Measurements from ENCODE around the gene CBX8. TPM values are rescaled to one million over a fixed set of nuclear protein-coding genes. Genes with fewer than 3 reads are reported as not detected.

Gene CBX8
- polyA plus RNA-seq, 1 experiment = 0.37 TPM

DNA sequence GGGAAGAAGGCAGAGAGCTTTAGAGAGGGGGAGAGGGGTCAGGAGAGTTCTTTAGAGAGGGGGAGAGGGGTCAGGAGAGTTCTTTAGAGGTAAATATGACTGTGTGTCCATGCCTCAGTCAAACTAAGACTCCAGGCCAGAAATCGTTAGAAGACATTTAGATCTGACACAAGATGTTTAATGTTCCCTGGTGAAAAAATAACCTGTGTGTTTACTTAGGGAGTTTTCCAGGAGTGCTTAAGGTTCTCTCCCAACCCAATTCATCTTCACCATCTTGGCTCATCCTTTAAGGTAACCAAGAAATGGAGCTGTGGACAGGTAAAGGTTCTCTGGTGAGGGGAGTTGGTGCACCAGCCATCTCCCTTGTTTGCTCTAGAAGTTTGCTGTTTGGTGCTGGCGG, 32.6 kb upstream of the CBX8 start:
- TF ChIP-seq, protein P1, sequence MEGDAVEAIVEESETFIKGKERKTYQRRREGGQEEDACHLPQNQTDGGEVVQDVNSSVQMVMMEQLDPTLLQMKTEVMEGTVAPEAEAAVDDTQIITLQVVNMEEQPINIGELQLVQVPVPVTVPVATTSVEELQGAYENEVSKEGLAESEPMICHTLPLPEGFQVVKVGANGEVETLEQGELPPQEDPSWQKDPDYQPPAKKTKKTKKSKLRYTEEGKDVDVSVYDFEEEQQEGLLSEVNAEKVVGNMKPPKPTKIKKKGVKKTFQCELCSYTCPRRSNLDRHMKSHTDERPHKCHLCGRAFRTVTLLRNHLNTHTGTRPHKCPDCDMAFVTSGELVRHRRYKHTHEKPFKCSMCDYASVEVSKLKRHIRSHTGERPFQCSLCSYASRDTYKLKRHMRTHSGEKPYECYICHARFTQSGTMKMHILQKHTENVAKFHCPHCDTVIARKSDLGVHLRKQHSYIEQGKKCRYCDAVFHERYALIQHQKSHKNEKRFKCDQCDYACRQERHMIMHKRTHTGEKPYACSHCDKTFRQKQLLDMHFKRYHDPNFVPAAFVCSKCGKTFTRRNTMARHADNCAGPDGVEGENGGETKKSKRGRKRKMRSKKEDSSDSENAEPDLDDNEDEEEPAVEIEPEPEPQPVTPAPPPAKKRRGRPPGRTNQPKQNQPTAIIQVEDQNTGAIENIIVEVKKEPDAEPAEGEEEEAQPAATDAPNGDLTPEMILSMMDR (IDR thresholded peaks at IDR 0.05; ENCODE audit: low read depth, low read length) = no peak
- ChIA-PET CTCF (interaction anchor here (1.5 to 2.0 kb wide), 2 partner anchors 11 to 15 kb away, joined by 3 to 6 read pairs; no protein-coding TSS in a partner anchor), POLR2A (no interaction called here)
- no peaks in the 10 kb centered on the region for H3K27me3 ChIP-seq (ENCODE audit: control insufficient read depth, insufficient read depth, low read length)
- no peak overlapping the region for H3K4me3 ChIP-seq (ENCODE audit: low read depth, low read length)
- H3K9me3 ChIP-seq (ENCODE audit: control insufficient read depth, insufficient read depth, low read length) = peaks cover 1% of the 10 kb centered on the region; the same call in 1 of the 2 replicates
- DNase-seq (ENCODE audit: low read depth, low spot score) = no peak
- no peak overlapping the region for H3K27ac ChIP-seq (ENCODE audit: low read depth, low read length)

DNA sequence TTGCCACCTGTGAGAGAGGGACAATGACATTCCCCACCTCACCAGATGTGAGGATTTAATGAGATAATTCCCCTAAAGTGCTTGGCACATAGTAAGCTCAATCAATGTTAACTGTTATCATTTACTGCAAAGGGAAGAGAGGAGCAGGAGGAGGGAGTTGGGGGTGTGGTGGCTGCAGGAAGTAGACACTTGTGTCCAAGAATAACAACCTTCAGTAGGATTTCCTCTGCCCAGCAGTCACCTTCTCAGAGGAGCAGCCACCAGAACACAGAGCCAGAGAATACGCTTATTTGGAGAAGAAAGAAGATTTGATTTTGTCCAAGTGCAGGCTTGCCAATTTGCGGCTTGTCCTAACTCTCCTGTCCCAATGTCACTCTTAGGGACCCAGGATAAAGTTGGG, 32.1 kb upstream of the CBX8 start:
- DNase-seq (ENCODE audit: low read depth, low spot score) = no peak
- Histone ChIP-seq H3K4me3 (ENCODE audit: low read depth, low read length) (no peak overlapping the region), H3K27me3 (ENCODE audit: control insufficient read depth, insufficient read depth, low read length) (no peaks in the 10 kb centered on the region), H3K9me3 (ENCODE audit: control insufficient read depth, insufficient read depth, low read length) (no peaks in the 10 kb centered on the region), H3K27ac (ENCODE audit: low read depth, low read length) (no peak overlapping the region)
- TF ChIP-seq, protein P1 (IDR thresholded peaks at IDR 0.05; ENCODE audit: low read depth, low read length) = no peak
- ChIA-PET CTCF (interaction anchor here (0.8 to 2.0 kb wide), 3 partner anchors 10 to 16 kb away, joined by 3 to 6 read pairs (median 5); partner anchors contain the start of gene CBX4), POLR2A (interaction anchor here (1.3 to 1.5 kb wide), 2 partner anchors 10 to 12 kb away, joined by 3 to 5 read pairs; partner anchors contain the start of gene CBX4)

DNA sequence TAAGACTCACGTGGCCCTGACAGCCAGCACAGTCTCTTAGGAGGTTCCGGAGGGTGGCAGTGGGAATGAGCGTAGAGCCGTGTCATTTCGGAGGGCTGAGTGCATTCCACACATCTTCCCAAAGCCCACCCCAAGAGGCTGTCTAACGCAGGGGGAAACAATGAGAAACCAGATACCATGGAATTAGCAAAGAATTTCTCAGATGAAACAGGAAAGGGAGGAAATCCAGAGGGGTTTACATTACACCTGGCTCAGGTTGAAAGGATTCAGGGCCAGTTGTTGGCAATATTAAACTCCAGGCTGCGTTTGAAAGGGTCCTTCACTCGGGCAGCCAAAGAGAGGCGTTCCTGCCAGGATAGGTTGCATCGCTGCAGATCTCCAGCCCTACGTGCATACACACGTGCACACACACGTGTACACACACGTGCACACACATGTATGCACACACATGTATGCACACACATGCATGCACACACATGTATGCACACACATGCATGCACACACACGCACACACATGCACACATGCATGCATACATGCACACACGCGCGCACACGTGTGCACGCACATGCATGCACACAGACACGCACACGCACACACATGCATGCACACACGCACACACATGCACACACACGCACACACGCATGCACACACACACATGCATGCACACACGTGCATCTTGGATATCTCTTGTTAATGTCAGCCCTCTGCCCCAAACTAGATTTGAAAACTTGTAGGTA, 30.1 kb upstream of the CBX8 start:
- ChIA-PET CTCF (interaction anchor here (0.6 to 1.1 kb wide), 2 partner anchors 37 to 1003 kb away, joined by 3 to 4 read pairs; no protein-coding TSS in a partner anchor), POLR2A (no interaction called here)
- H3K27me3 ChIP-seq (ENCODE audit: control insufficient read depth, insufficient read depth, low read length) = peaks cover under 1% of the 10 kb centered on the region
- TF ChIP-seq, protein P1 (IDR thresholded peaks at IDR 0.05; ENCODE audit: low read depth, low read length) = no peak
- H3K4me3 ChIP-seq (ENCODE audit: low read depth, low read length) = no peak overlapping the region
- no peak overlapping the region for H3K27ac ChIP-seq (ENCODE audit: low read depth, low read length)
- DNase-seq (ENCODE audit: low read depth, low spot score) = no peak
- no peaks in the 10 kb centered on the region for H3K9me3 ChIP-seq (ENCODE audit: control insufficient read depth, insufficient read depth, low read length)

DNA sequence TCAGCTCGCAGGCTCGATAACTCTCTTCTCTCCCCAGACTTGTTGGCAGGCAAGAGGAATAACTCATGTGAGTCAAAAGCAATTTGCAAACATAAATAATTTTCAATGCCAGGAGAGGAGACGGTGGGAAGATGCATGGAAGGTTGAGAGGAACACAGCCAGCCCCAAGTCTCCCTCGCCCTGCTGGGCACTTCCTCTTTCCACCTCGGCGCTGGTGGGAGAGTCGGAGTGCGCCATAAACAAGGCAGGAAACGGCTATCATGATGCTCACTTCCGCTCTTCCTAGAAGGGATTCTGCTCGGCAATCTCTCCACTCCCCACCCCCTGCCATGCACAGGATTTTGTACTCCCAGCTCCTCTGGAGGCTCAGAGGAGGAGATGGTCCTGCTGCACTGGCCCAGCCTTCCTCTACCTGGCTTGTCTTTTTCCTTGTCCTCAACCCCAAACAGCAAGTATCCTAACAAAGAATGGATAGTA, 29.4 kb upstream of the CBX8 start:
- ChIA-PET CTCF (interaction anchor here (0.8 to 1.7 kb wide), 4 partner anchors 9 to 37 kb away, joined by 3 to 5 read pairs (median 4); partner anchors contain the start of gene CBX4), POLR2A (no interaction called here)
- no peak overlapping the region for H3K27ac ChIP-seq (ENCODE audit: low read depth, low read length)
- no peak for DNase-seq (ENCODE audit: low read depth, low spot score)
- TF ChIP-seq, protein P1 (IDR thresholded peaks at IDR 0.05; ENCODE audit: low read depth, low read length) = no peak
- no peaks in the 10 kb centered on the region; the same call in 1 of the 2 replicates for H3K9me3 ChIP-seq (ENCODE audit: control insufficient read depth, insufficient read depth, low read length)
- H3K4me3 ChIP-seq (ENCODE audit: low read depth, low read length) = no peak overlapping the region
- peaks cover 6% of the 10 kb centered on the region for H3K27me3 ChIP-seq (ENCODE audit: control insufficient read depth, insufficient read depth, low read length)

DNA sequence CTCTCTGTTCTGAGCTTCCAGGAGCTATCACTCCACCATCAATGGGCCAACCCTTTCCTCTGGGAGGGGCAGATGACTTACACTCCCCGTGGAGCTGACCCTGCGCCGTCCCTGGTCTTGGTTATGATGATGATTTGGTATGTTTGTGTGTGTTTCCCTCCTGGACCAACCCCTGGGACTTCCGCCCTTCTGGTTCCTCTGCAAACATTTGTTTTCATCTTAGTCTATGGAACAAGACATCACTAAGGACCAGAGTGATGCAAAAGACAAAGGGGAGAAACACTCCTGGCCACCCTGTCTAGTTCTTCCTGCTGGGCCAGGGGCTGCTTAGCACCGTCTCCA, 28.7 kb upstream of the CBX8 start:
- ChIA-PET CTCF (interaction anchor here (0.8 to 1.7 kb wide), 3 partner anchors 10 to 19 kb away, joined by 3 to 5 read pairs (median 5); partner anchors contain the start of gene CBX4), POLR2A (interaction anchor here (0.7 kb wide), 1 partner anchor 28 kb away, joined by 3 read pairs; the partner anchor contains the start of gene CBX8)
- Histone ChIP-seq H3K4me3 (ENCODE audit: low read depth, low read length) (no peak overlapping the region), H3K27ac (ENCODE audit: low read depth, low read length) (no peak overlapping the region), H3K9me3 (ENCODE audit: control insufficient read depth, insufficient read depth, low read length) (no peaks in the 10 kb centered on the region; the same call in 1 of the 2 replicates), H3K27me3 (ENCODE audit: control insufficient read depth, insufficient read depth, low read length) (peaks cover 6% of the 10 kb centered on the region)
- no peak for DNase-seq (ENCODE audit: low read depth, low spot score)
- TF ChIP-seq, protein P1 (IDR thresholded peaks at IDR 0.05; ENCODE audit: low read depth, low read length) = no peak
